Upper lobe of left lung (tissue), 4 donors: ENCODE results near the gene TRAT1.

Source experiments
- CTCF ChIP-seq, 6 experiments: fragments of 450-650 bp in 4 of 6; fragments of 200-600 bp in 2 of 6; sonication (generic) in 2 of 6; IDR thresholded peaks; one replicate each; pipeline ENCODE4 v1.5.1; 2016 to 2019; ENCODE audit warnings: antibody characterized with exemption in 6 of 6
- POLR2AphosphoS5 ChIP-seq, 2 donors: sonication (generic); formaldehyde crosslinking; IDR thresholded peaks; one replicate each; pipeline ENCODE4 v1.5.1; 2017; ENCODE audit warnings: antibody characterized with exemption in 2 of 2

- TF ChIP-seq CTCF (IDR thresholded peaks at IDR 0.05), result no peak
- TF ChIP-seq POLR2AphosphoS5 (IDR thresholded peaks at IDR 0.05), result no peak
Observed at GRCh38 chr3:108897883-108898282, 75.3 kb downstream of the TRAT1 start.
